Measurements from ENCODE around the gene S100A10. TPM values are rescaled to one million over a fixed set of nuclear protein-coding genes. Genes with fewer than 3 reads are reported as not detected.

The S100A10 gene, protein sequence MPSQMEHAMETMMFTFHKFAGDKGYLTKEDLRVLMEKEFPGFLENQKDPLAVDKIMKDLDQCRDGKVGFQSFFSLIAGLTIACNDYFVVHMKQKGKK
- total RNA-seq (2014; rRNA removed; shearing (Covaris generic)), result 25.6 and 35.9 TPM in 2 replicates
- 634 and 677 TPM in 2 replicates for polyA plus RNA-seq (2016; fragmentation: Nextera tagmentation; extraction: Ambion mirVana)
- long read RNA-seq, transcript S100A10-202 (3 exons, 1,202 nt), result major isoform, 35 of 37 reads
- long read RNA-seq, partial matches to known transcripts, result 2 of 37 reads
- long read RNA-seq, other reads (novel, unspliced or antisense), result 0 of 37 reads

DNA sequence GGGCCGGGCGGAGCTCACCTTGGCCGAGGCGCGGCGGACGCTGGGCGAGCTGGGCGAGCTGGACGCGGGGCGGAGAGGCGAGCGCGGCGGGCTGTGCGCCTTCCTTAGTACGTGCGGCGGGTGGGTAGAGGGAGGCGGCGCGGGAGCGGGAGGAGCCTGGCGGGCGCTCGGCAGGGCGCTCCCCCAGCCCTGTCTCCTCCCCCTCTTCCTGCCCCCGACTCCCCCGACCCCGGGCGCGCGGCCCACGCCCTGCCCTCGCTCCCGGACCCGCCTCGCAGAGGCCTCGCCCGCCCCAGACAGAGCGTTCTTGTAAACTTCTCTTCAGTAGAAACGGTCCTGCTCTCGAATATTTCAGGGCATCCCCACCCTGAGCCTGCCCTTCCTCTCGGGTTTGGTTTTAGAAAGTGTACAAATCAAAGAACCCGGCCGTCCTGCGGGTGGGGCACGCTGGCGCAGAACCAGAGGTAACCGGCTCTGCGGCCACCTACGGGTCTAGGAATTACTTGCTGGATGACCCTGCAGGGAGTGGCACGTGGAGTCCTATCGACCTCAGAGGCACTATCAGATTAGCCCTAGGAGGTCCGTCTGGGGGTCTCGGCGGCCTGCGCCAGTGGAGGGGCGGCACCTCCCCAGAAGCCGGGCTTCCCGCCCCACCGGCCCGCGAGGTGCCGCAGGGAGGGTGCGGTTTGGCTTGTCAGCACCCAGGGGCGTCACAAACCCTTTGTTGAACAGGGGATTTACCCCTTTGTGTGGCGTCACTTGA is at the start of gene S100A10:
S100A10 (minus strand) TSS at position 126 of the 763 bp plus-strand sequence. CDS start 7,629 bp downstream, outside the sequence.
- 0 out of 2 replicates have a peak, but pooled peaks cover 4% of the 10 kb centered on the region for H4K20me1 ChIP-seq (replicated peaks; ENCODE audit: insufficient read depth)
- ATAC-seq, result peak; percentile 70
- H3K4me3 Mint-ChIP-seq, result peak within 1 kb of the TSS; percentile 88
- peaks cover 3% of the 10 kb centered on the region; the same call in 1 of the 2 replicates for H3F3A ChIP-seq (replicated peaks; ENCODE audit: low read depth)
- peaks cover 24% of the 10 kb centered on the region for H3K27me3 Mint-ChIP-seq (ENCODE audit: insufficient read depth, low read depth, poor library complexity)
- H3K27ac ChIP-seq (ENCODE audit: low read depth), result peak within 1 kb of the TSS; percentile 55
- H3K9me3 Mint-ChIP-seq, result no peaks in the 10 kb centered on the region
- H3K27me3 ChIP-seq (ENCODE audit: insufficient read depth), result peaks cover 16% of the 10 kb centered on the region
- peaks cover 32% of the 10 kb centered on the region for H3K79me2 ChIP-seq (replicated peaks; ENCODE audit: insufficient read depth)
- peak; percentile 74 for DNase-seq (ENCODE audit: low spot score)
- H3K4me2 ChIP-seq, result peak within 1 kb of the TSS; percentile 95
- TF ChIP-seq ZNF331 (CRISPR knock-in tag; IDR thresholded peaks at IDR 0.05; ENCODE audit: low read depth), result no peak
- TF ChIP-seq, protein P1, sequence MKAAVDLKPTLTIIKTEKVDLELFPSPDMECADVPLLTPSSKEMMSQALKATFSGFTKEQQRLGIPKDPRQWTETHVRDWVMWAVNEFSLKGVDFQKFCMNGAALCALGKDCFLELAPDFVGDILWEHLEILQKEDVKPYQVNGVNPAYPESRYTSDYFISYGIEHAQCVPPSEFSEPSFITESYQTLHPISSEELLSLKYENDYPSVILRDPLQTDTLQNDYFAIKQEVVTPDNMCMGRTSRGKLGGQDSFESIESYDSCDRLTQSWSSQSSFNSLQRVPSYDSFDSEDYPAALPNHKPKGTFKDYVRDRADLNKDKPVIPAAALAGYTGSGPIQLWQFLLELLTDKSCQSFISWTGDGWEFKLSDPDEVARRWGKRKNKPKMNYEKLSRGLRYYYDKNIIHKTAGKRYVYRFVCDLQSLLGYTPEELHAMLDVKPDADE (IDR thresholded peaks at IDR 0.05), result no peak
- TF ChIP-seq POLR2AphosphoS5 (IDR thresholded peaks at IDR 0.05; ENCODE audit: low read depth), result peak; percentile 32; the same call in 1 of the 2 replicates
- TF ChIP-seq, protein P2, sequence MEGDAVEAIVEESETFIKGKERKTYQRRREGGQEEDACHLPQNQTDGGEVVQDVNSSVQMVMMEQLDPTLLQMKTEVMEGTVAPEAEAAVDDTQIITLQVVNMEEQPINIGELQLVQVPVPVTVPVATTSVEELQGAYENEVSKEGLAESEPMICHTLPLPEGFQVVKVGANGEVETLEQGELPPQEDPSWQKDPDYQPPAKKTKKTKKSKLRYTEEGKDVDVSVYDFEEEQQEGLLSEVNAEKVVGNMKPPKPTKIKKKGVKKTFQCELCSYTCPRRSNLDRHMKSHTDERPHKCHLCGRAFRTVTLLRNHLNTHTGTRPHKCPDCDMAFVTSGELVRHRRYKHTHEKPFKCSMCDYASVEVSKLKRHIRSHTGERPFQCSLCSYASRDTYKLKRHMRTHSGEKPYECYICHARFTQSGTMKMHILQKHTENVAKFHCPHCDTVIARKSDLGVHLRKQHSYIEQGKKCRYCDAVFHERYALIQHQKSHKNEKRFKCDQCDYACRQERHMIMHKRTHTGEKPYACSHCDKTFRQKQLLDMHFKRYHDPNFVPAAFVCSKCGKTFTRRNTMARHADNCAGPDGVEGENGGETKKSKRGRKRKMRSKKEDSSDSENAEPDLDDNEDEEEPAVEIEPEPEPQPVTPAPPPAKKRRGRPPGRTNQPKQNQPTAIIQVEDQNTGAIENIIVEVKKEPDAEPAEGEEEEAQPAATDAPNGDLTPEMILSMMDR (conservative IDR thresholded peaks at IDR 0.05; ENCODE audit: low read depth in 2 of 2), result no peak
- TF ChIP-seq EZH2 (IDR thresholded peaks at IDR 0.05; ENCODE audit: low read depth, unreplicated experiment), result peak; percentile 23
- no peak for TF ChIP-seq EZH2phosphoT487 (IDR thresholded peaks at IDR 0.05; ENCODE audit: unreplicated experiment)
- no peak for TF ChIP-seq CREB1 (CRISPR knock-in tag; IDR thresholded peaks at IDR 0.05; ENCODE audit: low read depth)
- no peak for TF ChIP-seq ZNF114 (CRISPR knock-in tag; IDR thresholded peaks at IDR 0.05)
- TF ChIP-seq STAT1 (IDR thresholded peaks at IDR 0.05; ENCODE audit: unreplicated experiment), result no peak
- TF ChIP-seq, protein P3, sequence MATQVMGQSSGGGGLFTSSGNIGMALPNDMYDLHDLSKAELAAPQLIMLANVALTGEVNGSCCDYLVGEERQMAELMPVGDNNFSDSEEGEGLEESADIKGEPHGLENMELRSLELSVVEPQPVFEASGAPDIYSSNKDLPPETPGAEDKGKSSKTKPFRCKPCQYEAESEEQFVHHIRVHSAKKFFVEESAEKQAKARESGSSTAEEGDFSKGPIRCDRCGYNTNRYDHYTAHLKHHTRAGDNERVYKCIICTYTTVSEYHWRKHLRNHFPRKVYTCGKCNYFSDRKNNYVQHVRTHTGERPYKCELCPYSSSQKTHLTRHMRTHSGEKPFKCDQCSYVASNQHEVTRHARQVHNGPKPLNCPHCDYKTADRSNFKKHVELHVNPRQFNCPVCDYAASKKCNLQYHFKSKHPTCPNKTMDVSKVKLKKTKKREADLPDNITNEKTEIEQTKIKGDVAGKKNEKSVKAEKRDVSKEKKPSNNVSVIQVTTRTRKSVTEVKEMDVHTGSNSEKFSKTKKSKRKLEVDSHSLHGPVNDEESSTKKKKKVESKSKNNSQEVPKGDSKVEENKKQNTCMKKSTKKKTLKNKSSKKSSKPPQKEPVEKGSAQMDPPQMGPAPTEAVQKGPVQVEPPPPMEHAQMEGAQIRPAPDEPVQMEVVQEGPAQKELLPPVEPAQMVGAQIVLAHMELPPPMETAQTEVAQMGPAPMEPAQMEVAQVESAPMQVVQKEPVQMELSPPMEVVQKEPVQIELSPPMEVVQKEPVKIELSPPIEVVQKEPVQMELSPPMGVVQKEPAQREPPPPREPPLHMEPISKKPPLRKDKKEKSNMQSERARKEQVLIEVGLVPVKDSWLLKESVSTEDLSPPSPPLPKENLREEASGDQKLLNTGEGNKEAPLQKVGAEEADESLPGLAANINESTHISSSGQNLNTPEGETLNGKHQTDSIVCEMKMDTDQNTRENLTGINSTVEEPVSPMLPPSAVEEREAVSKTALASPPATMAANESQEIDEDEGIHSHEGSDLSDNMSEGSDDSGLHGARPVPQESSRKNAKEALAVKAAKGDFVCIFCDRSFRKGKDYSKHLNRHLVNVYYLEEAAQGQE (IDR thresholded peaks at IDR 0.05; ENCODE audit: unreplicated experiment), result no peak
- no peak for TF ChIP-seq JUNB (IDR thresholded peaks at IDR 0.05; ENCODE audit: unreplicated experiment)
- TF ChIP-seq, protein P4, sequence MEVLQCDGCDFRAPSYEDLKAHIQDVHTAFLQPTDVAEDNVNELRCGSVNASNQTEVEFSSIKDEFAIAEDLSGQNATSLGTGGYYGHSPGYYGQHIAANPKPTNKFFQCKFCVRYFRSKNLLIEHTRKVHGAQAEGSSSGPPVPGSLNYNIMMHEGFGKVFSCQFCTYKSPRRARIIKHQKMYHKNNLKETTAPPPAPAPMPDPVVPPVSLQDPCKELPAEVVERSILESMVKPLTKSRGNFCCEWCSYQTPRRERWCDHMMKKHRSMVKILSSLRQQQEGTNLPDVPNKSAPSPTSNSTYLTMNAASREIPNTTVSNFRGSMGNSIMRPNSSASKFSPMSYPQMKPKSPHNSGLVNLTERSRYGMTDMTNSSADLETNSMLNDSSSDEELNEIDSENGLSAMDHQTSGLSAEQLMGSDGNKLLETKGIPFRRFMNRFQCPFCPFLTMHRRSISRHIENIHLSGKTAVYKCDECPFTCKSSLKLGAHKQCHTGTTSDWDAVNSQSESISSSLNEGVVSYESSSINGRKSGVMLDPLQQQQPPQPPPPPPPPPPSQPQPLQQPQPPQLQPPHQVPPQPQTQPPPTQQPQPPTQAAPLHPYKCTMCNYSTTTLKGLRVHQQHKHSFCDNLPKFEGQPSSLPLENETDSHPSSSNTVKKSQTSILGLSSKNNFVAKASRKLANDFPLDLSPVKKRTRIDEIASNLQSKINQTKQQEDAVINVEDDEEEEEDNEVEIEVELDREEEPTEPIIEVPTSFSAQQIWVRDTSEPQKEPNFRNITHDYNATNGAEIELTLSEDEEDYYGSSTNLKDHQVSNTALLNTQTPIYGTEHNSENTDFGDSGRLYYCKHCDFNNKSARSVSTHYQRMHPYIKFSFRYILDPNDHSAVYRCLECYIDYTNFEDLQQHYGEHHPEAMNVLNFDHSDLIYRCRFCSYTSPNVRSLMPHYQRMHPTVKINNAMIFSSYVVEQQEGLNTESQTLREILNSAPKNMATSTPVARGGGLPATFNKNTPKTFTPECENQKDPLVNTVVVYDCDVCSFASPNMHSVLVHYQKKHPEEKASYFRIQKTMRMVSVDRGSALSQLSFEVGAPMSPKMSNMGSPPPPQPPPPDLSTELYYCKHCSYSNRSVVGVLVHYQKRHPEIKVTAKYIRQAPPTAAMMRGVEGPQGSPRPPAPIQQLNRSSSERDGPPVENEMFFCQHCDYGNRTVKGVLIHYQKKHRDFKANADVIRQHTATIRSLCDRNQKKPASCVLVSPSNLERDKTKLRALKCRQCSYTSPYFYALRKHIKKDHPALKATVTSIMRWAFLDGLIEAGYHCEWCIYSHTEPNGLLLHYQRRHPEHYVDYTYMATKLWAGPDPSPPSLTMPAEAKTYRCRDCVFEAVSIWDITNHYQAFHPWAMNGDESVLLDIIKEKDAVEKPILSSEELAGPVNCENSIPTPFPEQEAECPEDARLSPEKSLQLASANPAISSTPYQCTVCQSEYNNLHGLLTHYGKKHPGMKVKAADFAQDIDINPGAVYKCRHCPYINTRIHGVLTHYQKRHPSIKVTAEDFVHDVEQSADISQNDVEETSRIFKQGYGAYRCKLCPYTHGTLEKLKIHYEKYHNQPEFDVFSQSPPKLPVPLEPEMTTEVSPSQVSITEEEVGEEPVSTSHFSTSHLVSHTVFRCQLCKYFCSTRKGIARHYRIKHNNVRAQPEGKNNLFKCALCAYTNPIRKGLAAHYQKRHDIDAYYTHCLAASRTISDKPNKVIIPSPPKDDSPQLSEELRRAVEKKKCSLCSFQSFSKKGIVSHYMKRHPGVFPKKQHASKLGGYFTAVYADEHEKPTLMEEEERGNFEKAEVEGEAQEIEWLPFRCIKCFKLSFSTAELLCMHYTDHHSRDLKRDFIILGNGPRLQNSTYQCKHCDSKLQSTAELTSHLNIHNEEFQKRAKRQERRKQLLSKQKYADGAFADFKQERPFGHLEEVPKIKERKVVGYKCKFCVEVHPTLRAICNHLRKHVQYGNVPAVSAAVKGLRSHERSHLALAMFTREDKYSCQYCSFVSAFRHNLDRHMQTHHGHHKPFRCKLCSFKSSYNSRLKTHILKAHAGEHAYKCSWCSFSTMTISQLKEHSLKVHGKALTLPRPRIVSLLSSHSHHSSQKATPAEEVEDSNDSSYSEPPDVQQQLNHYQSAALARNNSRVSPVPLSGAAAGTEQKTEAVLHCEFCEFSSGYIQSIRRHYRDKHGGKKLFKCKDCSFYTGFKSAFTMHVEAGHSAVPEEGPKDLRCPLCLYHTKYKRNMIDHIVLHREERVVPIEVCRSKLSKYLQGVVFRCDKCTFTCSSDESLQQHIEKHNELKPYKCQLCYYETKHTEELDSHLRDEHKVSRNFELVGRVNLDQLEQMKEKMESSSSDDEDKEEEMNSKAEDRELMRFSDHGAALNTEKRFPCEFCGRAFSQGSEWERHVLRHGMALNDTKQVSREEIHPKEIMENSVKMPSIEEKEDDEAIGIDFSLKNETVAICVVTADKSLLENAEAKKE (CRISPR knock-in tag; IDR thresholded peaks at IDR 0.05), result no peak
- no peak for TF ChIP-seq NANOG (IDR thresholded peaks at IDR 0.05; ENCODE audit: borderline replicate concordance)
- H3K4me1 ChIP-seq (ENCODE audit: insufficient read depth), result peaks cover 32% of the 10 kb centered on the region
- no peaks in the 10 kb centered on the region for H3K36me3 Mint-ChIP-seq (ENCODE audit: low read depth)
- no peak within 1 kb of the TSS for H3K27ac Mint-ChIP-seq
- H3K36me3 ChIP-seq (ENCODE audit: insufficient read depth), result no peaks in the 10 kb centered on the region
- no peaks in the 10 kb centered on the region for H3K9me2 ChIP-seq (ENCODE audit: insufficient read depth)
- peak within 1 kb of the TSS; percentile 92 for H3K4me3 ChIP-seq
- H2AFZ ChIP-seq, result peak within 1 kb of the TSS; percentile 97
- peaks cover 31% of the 10 kb centered on the region for H3K4me1 Mint-ChIP-seq
